C4-2B (cell line): ENCODE measurements around the gene NTRK3.

Experiments used
- ZFX ChIP-seq: fragments of 450-650 bp; IDR thresholded peaks from 2 replicates; pipeline ENCODE4 v1.6.1; 2017
- TF ChIP-seq, protein P1 (sequence below): fragments of 450-650 bp; conservative IDR thresholded peaks from 2 replicates; pipeline ENCODE4 v1.5.1; 2017; ENCODE audit warnings: mild to moderate bottlenecking

DNA sequence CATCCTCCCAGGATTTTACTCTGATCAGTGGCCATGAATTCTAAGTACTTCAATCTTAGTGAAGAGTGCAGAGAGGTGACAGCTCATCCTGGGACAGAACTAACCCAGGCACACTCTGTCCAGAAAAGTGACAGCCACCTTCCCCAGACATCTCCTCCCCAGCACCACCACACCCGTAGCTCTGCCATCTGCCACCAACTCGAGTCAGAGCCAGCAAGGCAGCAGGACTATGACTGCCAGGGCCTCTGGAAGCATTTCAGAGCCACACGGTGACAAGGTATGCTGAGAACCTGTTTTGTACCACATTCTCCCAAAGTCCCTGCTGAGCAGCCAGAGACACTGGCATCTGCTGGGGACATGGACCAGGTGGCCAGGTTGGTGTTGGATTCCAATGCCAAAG lies 71.0 kb downstream of the NTRK3 start:
- TF ChIP-seq, protein P1, sequence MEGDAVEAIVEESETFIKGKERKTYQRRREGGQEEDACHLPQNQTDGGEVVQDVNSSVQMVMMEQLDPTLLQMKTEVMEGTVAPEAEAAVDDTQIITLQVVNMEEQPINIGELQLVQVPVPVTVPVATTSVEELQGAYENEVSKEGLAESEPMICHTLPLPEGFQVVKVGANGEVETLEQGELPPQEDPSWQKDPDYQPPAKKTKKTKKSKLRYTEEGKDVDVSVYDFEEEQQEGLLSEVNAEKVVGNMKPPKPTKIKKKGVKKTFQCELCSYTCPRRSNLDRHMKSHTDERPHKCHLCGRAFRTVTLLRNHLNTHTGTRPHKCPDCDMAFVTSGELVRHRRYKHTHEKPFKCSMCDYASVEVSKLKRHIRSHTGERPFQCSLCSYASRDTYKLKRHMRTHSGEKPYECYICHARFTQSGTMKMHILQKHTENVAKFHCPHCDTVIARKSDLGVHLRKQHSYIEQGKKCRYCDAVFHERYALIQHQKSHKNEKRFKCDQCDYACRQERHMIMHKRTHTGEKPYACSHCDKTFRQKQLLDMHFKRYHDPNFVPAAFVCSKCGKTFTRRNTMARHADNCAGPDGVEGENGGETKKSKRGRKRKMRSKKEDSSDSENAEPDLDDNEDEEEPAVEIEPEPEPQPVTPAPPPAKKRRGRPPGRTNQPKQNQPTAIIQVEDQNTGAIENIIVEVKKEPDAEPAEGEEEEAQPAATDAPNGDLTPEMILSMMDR, result no peak
- no peak for TF ChIP-seq ZFX
